Activated CD8-positive, alpha-beta memory T cell treated with anti-CD3 and anti-CD28 coated beads, Interleukin-2, amount 50 U/mL, for 4 hours (primary cell): Measurements from ENCODE around the gene COQ10A.
A peak's percentile ranks its signal among the peaks of the same experiment; 100 is the strongest.

Experiments
- DNase-seq: peaks from one replicate; pipeline ENCODE4 v3.0.0-alpha.2; 2020

Gene COQ10A

DNA sequence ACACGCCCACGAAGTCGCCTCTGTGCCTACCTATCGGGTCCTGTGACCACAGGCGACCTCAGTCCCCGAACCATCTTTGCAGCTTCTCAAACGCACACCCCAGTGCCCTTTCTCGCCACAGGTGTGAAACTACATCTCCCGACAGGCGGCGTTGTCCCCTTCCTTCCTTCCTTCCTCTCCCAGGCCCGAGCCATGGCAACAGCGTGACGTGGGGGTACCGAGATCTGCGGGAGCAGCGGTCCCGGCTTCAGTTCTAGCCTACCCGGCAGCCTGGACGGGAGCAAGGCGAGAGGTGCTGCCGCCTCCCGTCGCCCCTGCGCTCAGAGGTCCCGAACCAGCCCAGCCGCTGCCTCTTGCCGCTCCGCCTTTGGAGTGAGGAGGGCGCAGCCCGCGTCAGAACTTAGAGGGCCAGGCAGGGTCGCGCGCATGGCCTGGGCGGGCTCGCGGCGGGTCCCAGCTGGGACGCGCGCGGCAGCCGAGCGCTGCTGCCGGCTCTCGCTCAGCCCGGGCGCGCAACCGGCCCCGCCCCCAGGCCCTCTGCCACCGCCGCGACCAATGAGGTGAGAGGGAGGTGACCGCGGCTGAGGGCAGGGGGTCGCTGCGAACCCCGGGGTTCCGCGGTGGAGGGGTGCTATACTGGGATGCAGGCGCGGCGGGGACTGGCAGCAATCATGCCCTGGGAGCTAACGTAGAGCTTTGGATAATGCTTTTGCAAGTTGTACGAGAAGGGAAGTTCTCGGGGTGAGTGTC is at the start of gene COQ10A:
COQ10A (plus strand) TSS at position 250 of the 750 bp plus-strand sequence; CDS start at position 427, 177 bp downstream.
- peak; percentile 91 for DNase-seq

DNA sequence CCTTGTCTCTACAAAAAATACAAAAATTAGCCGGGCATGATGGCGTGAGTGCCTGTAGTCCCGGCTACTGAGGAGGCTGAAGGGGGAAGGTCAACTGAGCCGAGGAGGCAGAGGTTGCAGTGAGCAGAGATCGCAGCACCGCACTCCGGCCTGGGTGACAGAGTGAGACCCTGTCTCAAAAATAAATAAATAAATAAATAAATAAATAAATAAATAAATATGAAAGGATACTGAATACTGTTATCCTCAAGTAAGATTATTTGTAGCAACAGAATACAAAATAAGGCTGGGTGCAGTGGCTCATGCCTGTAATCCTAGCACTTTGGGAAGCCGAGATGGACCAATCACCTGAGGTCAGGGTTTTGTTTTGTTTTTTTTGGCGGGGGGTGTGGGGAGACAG is 46.9 kb upstream of the COQ10A start:
- no peak for DNase-seq

DNA sequence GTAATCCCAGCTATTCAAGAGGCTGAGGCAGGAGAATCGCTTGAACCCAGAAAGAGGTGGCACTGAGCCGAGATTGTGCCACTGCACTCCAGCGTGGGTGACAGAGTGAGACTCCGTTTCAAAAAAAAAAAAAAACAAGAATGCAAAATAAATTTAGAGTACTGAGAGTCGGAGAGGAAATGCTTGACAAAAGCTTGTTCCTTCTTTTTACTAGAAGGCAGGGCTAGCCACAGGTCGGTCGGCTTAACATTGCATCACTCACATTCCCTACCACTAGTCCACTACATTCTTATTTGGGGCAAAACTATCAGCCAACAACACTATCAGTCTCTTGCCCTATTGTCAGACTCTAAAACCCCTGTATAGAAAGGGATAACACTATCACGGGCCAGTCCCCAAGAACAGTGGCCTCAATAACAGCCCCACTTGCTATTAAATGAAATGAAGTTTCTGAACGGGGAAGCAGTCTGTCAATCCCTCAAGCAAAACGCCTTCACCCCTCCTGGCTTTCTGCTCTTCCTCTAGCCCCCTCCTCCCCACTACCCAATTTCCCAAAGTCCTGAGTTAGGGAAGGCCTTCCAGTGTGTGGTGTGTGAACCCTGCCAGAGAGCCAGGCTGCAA is 46.0 kb upstream of the COQ10A start:
- DNase-seq: no peak

DNA sequence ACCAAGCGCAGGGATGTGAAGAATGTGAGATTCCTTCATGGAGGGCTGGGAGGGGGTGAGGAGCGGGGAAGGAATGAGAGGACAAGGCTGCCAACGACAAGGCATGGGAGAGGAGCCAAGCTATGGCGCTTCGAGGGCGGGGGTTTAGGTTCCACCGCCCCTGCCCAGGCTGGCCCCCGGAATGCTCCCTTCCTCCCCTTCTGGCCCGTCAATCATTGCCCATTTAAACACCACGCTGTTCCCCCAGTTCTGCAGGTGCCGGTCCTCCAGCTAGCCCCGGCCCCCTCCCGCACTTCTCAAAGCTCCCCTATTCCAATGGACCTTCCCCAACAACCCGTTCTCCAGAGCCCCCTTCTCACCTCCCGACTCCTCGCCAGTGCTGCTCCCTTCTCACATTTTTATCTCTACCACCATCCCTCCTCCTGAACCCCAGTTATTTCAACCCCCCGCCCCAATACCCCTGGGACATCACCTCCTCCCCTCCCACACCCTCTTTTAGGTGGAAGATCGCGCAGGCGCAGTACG is 45.4 kb upstream of the COQ10A start:
- DNase-seq: no peak

DNA sequence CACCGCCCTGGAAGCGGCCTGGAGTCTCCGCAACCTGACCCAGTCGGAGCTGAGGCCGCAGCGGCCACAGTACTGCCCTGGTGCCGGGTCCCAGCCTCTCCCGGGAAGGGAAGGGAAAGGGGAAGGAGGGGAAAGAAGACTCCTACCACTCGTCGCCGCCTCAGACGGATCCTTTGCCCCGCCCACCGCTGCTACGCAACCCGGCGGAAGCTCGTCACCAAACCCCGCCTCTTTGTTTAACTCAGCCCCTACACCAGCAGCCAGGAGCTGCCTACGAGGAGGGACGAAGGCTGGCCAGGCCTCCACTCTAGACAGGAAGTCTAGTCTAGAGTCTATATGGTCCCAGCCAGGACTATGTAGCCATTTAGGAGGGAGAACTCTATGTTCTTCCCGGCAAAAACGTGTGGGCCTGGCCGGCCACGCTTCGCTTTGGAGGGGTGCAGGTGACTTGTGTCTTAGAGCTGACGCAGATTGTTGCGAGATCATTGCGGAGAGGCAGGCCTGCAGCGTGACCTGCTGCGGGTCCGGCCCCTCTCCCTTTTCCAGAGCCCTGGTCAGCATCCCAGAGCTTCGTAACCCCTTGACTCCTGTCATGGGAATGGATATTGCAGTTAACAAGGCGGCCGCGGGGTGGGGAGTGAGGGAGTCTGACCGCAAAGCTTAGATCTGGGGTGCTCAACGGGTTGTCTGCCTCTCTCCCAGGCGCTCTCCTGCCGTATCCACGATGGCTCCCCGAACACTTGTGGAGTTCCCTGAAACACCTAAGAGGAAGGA is 44.8 kb upstream of the COQ10A start, which contains the start of gene RNF41:
RNF41 (minus strand) TSS at position 166 of the 774 bp plus-strand sequence. CDS start 7,875 bp downstream, outside the sequence.
- DNase-seq: peak; percentile 91

DNA sequence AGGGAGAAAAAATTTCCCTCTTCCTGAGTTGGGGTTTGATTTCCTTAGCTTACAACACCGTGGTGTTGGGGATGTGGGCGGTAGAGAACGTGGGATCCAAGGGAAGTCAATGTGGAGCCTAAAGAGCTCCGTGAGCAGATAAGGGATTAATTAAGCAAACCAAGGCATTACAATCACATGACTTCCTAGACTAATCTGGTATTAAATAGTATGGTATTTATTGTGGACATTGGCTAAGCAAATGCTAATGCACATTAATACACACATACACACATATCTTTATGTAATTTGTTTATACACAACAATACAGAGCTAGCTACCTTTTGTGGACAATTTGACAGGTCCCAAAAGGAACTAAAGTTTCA is 44.2 kb upstream of the COQ10A start:
- DNase-seq: no peak

DNA sequence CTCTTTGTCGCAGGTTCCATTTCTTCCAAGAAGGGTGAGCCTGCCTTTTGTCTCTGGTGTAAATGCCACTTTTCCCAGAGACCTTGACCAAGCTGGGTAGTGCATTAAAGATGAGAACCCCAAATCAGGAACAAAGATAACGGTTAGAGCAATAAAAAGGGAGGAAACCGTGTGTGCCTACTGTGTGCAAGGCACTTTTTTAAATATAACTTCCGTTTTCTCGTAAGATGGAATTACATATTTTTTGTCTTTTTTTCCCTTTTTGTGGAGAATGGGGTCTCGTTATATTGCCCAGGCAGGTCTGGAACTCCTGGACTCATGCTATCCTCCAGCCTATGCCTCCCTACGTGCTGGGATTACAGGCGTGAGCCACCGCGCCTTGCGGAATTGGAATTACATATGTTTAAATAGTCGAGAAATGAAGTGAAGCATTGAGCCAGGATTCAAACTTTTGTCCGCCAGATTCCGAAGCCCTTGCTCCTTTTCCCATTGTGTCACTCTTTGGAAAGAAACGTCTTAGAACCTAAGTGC is 43.1 kb upstream of the COQ10A start:
- DNase-seq: no peak

DNA sequence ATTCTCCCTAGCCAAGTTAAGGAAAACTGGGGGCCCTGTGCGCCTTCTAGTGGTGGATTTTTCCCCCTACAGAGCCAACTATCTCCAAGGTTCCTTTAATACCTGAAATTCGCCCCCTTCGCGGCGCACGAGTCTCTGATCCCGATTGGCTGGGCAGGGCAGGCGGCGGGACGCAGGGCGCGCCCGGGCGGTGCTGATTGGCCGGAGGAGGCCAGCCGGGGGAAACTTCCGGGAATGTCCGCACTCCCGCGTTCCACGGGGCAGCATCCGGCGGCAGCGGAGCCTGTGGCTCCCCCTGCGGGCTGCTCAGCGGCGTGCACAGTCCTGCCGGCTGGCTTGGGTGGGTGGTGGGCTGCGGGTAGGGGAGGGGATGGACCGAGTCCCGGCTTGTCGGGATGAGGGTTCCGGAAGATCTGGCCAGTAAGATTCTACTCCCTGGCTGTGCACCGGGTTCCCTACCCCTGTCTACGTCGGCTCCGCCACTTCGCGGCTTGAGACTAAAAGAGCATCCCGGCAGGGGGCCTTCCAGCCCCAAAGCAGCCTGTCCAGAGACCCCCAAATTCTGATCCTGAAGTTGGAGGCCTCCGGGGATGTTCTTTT is 42.5 kb upstream of the COQ10A start, which contains the start of gene NABP2:
NABP2 (plus strand) TSS at position 241 of the 600 bp plus-strand sequence. CDS start 515 bp downstream, outside the sequence.
- peak; percentile 93 for DNase-seq

DNA sequence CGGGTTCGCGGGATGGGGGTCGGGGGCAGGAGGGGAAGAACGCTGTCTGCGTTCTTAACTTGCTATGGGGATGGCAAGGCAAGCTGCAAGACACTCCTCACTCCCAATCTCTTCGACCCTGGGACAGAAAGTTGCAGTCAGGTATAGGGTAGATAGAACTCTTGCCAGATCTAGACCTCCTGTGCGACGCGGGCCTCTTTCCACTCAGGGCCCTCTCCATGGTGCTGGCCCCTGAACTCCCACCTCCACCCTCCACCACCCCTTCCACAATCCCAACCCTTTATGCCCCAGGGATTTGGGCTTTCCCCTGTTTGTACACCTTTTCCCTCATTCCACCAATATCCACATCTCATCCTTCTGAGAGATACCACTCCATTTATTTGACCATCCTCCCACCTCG is 41.8 kb upstream of the COQ10A start:
- DNase-seq: no peak

DNA sequence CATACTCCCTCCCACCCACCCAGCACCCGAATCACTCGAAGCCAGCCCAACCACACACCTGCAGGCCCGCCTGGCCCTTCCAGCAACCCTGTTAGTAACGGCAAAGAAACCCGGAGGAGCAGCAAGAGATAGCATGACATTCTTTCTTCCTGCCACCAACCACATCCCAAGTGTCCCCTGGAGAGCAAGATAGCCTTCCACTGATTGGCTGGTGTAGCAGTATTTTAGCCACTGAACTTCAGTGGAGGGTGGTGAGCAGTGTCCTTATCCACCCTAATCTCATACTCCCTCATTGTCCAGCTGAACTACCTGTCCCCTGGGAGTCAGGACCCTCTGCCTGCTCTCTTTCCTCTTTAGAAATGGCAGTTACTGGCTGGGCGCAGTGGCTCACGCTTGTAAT is 37.7 kb upstream of the COQ10A start:
- no peak for DNase-seq

DNA sequence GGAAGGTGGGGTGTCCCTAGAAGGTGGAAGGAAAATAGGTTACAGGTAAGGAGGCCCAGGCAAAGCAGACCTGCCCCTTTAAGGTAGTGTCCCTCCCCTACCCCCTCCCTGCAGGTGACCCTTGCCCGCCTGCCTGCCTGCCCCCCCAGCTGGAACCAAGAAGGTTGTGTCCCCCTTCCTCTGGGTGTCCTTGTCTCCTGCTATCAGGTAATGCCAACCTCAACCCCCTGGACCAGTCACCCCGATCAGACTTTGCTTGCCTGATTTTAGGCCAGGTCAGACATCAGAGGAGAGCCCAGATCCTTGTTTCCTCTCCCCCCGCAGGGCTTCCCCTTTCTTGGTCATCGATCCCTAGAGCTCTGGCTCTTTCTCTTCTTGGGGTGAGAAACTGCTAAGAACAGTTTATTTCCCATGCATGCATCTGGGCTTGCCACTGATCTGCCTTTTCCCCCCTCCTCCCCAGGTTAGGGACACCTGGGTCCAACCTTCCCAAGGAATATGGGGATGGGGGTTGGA is 36.8 kb upstream of the COQ10A start, which contains the start of gene SLC39A5:
SLC39A5 (plus strand) TSS at position 136 of the 516 bp plus-strand sequence. CDS start 1,224 bp downstream, outside the sequence.
- DNase-seq: no peak

DNA sequence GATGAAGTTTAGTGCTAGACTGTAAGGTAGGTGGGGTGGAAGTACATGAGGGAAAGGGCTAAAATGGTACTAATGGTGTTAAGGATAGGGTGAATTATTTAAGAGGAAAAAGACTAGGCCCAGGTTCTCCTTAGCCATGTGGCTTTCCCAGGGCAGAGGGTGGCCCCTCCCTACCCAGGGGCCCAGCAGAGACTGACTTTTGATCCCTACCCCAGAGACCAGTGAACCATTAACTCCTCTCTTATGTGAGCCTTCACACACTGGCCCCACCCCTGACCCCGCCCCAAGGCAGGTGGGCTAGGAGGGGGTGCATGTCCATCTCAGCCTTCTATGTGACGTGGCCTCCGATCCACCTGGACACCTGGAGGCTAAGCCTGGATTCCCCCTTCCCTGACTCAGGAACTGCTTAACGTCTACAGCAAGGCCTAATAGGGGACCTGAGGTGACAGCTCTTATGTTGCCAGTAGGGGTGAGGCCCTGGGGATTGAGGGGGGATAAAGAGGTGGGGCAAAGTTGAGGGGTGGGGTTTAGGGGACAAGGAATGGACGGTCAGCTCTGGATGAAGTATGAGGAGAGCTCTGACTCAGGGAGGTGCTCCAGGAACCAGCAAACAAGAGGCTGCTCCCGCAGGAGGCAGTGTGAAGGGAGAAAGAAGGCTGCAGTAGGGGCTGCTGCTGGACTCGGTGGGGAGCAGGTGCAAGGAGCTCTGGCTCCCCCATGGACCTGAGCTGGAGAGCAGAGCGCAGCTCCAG is 36.1 kb upstream of the COQ10A start:
- DNase-seq: no peak

DNA sequence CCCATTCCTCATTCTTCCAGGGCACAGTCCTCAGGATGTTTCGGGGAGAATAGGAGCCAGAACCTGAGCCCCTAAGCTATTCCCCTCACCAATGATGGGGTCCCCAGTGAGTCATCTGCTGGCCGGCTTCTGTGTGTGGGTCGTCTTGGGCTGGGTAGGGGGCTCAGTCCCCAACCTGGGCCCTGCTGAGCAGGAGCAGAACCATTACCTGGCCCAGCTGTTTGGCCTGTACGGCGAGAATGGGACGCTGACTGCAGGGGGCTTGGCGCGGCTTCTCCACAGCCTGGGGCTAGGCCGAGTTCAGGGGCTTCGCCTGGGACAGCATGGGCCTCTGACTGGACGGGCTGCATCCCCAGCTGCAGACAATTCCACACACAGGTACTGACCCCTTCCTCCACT is 35.6 kb upstream of the COQ10A start:
- no peak for DNase-seq

DNA sequence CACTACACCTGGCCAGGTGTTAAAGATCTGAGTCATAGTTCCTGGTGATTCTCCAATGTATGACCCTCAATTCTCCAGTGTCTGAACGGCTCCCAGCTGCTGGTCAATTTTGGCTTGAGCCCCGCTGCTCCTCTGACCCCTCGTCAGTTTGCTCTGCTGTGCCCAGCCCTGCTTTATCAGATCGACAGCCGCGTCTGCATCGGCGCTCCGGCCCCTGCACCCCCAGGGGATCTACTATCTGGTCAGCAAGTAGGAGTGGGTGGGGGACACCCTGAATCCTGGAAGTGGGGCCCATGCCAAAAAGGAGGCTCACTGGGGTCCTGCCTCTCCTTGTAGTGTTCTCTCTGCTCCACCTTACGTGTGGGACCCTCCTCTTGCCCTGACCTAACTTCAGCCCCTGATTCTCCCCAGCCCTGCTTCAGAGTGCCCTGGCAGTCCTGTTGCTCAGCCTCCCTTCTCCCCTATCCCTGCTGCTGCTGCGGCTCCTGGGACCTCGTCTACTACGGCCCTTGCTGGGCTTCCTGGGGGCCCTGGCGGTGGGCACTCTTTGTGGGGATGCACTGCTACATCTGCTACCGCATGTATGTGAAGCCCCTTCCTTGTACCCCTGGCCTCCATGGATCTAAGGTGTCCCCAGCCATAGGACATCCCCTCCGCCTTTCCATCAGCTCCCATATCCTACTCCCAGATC is 31.9 kb upstream of the COQ10A start:
- no peak for DNase-seq

DNA sequence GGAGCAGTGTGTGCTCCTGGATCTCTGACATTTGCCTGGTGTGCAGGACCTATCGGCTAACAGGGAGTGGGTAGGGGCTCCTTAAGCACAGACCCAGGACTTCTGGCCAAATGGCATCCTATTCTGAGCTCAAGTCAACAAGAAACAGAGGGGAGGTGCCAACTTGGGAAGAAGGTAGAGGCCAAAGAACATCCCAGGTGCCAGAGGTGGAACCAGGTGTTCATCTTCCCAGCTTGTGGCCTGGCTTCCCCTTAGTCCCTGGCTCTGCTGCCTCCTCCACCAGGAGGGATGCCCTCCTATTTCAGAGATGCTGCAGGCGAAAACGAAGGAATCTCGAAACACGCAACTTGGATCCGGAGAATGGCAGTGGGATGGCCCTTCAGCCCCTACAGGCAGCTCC is 30.7 kb upstream of the COQ10A start:
- no peak for DNase-seq

DNA sequence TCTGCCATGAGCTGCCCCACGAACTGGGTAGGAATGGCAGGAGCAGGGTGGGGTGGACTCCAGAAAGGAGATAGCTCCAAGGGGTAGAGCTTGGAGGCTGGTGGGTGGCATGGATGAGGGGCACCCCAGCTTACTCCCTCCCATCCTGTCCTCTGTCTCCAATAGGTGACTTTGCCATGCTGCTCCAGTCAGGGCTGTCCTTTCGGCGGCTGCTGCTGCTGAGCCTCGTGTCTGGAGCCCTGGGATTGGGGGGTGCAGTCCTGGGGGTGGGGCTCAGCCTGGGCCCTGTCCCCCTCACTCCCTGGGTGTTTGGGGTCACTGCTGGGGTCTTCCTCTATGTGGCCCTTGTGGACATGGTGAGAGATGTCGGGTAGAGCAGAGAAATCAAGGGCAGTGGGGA is 29.8 kb upstream of the COQ10A start:
- no peak for DNase-seq

DNA sequence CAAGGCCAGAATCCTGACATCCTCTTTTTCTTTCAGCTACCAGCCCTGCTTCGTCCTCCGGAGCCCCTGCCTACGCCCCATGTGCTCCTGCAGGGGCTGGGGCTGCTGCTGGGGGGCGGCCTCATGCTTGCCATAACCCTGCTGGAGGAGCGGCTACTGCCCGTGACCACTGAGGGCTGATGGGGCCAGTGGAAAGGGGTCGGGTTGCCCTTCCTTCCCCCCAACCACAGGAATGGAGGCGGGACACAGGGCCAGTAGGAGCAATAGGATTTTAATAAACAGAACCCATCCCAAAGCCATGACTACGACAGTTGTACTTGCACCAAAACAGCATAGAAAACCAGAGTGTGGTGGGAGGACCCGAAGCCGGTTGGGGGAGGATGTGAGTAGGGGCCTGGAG is 29.2 kb upstream of the COQ10A start:
- no peak for DNase-seq

DNA sequence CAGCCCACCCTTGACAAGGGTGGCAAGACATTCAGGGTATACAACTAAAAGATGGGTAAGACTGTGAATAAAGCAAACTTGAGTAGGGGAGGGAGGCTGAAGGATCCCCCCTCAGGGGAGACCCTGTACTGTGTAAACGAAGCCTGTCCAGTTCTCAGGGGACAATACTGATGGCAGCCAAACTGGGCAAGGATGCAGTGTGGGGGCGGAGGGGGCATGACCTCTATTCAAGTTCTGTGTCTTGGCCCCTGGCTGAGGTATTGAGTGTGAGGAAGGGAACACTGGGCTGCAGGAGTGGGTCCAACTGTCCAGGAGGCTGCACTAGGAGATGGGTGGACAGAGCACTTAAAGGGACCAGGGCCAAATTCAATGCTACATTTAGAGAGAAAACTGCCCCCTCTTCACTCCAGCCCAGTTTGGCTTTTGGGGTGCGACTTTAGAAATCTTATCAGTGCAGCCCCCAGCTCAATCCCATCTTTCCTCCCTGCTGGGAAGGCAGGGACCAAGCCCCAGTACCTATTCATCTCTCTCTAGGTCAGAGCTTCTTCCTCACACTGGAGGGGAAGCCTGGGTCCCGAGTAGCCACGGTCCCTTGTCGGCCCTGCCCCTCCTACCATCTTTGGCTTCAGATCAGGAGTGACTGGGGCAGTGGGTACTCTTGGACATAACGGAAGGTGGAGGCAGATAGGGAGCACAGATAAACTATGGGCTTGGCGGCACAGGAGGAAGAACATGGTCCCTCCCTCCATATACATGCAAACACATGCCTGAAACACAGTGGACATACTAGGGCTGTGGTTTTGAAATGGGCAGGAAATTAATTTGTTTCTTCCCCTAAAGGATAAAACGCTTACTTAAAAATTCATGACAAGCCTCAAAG is 25.1 kb upstream of the COQ10A start:
- DNase-seq: no peak

DNA sequence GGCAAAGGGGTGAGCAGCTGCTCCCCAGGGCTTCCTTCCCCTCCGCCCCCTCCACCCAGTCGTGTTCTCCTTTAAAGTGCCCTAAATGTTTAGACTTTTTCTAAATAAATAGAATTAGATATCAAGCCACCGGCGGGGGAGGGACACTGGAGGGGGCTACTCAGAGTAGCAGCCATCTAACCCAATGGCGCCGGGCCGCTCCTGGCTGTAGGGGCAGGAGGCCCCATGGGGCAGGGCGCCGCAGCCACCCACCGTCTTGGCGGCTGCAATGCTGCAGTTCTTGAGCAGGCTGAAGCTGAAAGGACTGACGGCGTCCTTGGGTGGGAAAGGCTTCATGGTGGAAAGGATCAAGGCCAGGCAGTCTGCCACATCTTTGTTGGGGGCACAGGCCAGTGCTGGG is 23.8 kb upstream of the COQ10A start:
- DNase-seq: no peak

DNA sequence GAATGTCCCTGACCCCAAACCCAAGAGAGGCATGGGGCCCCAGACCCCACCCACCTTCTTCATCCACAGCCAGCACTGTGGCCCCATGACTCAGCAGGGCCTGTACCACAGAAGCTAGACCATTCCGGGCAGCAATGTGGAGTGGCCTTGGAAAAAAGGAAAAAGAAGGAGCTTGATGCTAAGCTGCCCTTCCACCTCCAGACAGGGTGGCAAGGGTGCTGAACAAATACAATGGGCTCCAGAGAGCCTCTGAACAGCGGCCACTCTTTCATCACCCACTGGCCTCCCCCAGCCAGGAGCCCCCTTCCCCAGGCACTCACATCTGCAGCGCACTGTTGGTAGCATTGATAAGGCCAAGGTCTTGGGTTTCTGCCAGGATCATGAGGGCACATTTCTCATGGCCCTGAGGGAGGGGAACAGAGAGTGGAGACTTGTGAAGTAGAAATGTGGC is 23.0 kb upstream of the COQ10A start:
- DNase-seq: no peak
